GM18873 (cell line): ENCODE data around the gene RFX8.
"Not testable (repeated sequence)": the region's sequence is repeated elsewhere in the genome, so short reads cannot be mapped to it uniquely, and the experiment has no call there.

ENCODE experiments used
- ATAC-seq: cut with Tn5 transposase; IDR thresholded peaks from one replicate; pipeline ENCODE4 v1.9.1; 2021; ENCODE audit warnings: mild to moderate bottlenecking, moderate library complexity, moderate number of reproducible peaks; ENCODE audit not compliant: unreplicated experiment, low FRiP score

The RFX8 gene

GRCh38 chr2:101474731-101475384 lies at the start of gene RFX8:
Gene RFX8, minus strand, starts transcription at chr2:101475112. Its CDS starts 8,264 bp downstream, at chr2:101466848.
- ATAC-seq = no peak

- no peak for ATAC-seq
Measured at GRCh38 chr2:101521487-101521886, 46.6 kb upstream of the RFX8 start.

GRCh38 chr2:101520246-101520645 lies 45.3 kb upstream of the RFX8 start:
- no peak for ATAC-seq

GRCh38 chr2:101518578-101519492 lies 43.9 kb upstream of the RFX8 start:
- no peak for ATAC-seq

- no peak for ATAC-seq
Measured at GRCh38 chr2:101517758-101518271, 42.9 kb upstream of the RFX8 start.

GRCh38 chr2:101516823-101517690 lies 42.1 kb upstream of the RFX8 start:
- no peak for ATAC-seq

GRCh38 chr2:101516349-101516748 lies 41.4 kb upstream of the RFX8 start:
- no peak for ATAC-seq

GRCh38 chr2:101515477-101515876 lies 40.6 kb upstream of the RFX8 start:
- no peak for ATAC-seq

GRCh38 chr2:101512993-101513392 lies 38.1 kb upstream of the RFX8 start:
- ATAC-seq = no peak

- ATAC-seq = no peak
Measured at GRCh38 chr2:101511381-101511780, 36.5 kb upstream of the RFX8 start.

GRCh38 chr2:101509499-101510284 lies 34.8 kb upstream of the RFX8 start:
- ATAC-seq = no peak

- ATAC-seq = no peak
Measured at GRCh38 chr2:101508636-101509035, 33.7 kb upstream of the RFX8 start.

- not testable (repeated sequence) for ATAC-seq
Measured at GRCh38 chr2:101505276-101505675, 30.4 kb upstream of the RFX8 start.

GRCh38 chr2:101504744-101505143 lies 29.8 kb upstream of the RFX8 start:
- not testable (repeated sequence) for ATAC-seq

GRCh38 chr2:101502095-101502494 lies 27.2 kb upstream of the RFX8 start:
- no peak for ATAC-seq

GRCh38 chr2:101501443-101501842 lies 26.5 kb upstream of the RFX8 start:
- no peak for ATAC-seq

- ATAC-seq = no peak
Measured at GRCh38 chr2:101500860-101501259, 25.9 kb upstream of the RFX8 start.

GRCh38 chr2:101500180-101500579 lies 25.3 kb upstream of the RFX8 start:
- ATAC-seq = no peak

GRCh38 chr2:101496279-101496678 lies 21.4 kb upstream of the RFX8 start:
- ATAC-seq = no peak
